GM18517 (cell line): ENCODE data around the gene SSRP1.
A peak's percentile ranks its signal among the peaks of the same experiment; 100 is the strongest.
"Not testable (repeated sequence)": the region's sequence is repeated elsewhere in the genome, so short reads cannot be mapped to it uniquely, and the experiment has no call there.

ENCODE experiments used
- ATAC-seq: cut with Tn5 transposase; IDR thresholded peaks from one replicate; pipeline ENCODE4 v1.9.1; 2021; ENCODE audit warnings: mild to moderate bottlenecking, moderate library complexity; ENCODE audit not compliant: unreplicated experiment

Gene SSRP1

DNA sequence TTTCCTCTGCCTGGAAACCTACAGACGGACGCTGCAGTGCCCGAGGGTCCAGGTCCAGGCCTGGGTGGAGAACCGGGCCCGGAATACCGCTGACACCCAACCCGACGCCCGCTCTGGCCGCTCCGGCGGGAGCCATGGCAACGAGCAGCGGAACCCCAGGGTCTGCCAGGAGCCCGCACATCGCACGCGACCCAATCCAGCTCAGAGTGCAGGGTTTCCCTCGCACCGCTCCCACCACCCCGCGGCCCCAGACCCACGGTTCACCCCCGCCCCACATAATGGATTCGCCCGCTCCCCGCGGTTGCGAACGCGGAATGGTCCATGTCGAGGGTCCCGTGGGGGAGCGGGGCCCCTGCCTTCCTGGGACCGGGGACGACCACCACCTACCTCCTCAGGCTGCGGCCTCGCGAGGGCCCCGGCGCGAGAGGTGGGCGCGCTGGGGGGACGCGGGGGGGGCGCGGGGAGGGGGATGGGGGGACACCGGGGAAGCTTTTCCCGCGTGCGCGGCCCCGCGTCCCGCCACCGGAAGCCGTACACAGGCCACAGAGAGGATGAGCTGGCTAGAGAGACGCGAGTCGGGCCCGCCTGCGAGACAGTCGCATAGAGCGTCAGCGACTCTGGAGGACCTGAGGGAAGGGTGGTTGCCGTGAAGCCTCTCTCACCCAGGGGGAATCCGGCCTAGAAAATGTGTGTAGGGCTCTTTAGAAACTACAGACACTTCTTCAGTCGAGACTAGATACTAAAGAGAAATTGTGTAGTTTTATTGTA is at the start of gene SSRP1:
TSS of gene SSRP1 (minus strand) at position 550 of the 768 bp plus-strand sequence. CDS start 771 bp downstream, outside the sequence.
- peak; percentile 96 for ATAC-seq

- no peak for ATAC-seq
These were observed 45.3 kb upstream of the SSRP1 start, which contains the start of gene PRG3 for GRCh38 chr11:57380975-57381374. PRG3 (minus strand) TSS chr11:57381150; CDS start chr11:57380708, 442 bp downstream.

- no peak for ATAC-seq
These were observed 44.0 kb upstream of the SSRP1 start for GRCh38 chr11:57379732-57380131.

- no peak for ATAC-seq
These were observed 42.5 kb upstream of the SSRP1 start for GRCh38 chr11:57378186-57378585.

GRCh38 chr11:57377107-57377506 is 41.4 kb upstream of the SSRP1 start:
- no peak for ATAC-seq

DNA sequence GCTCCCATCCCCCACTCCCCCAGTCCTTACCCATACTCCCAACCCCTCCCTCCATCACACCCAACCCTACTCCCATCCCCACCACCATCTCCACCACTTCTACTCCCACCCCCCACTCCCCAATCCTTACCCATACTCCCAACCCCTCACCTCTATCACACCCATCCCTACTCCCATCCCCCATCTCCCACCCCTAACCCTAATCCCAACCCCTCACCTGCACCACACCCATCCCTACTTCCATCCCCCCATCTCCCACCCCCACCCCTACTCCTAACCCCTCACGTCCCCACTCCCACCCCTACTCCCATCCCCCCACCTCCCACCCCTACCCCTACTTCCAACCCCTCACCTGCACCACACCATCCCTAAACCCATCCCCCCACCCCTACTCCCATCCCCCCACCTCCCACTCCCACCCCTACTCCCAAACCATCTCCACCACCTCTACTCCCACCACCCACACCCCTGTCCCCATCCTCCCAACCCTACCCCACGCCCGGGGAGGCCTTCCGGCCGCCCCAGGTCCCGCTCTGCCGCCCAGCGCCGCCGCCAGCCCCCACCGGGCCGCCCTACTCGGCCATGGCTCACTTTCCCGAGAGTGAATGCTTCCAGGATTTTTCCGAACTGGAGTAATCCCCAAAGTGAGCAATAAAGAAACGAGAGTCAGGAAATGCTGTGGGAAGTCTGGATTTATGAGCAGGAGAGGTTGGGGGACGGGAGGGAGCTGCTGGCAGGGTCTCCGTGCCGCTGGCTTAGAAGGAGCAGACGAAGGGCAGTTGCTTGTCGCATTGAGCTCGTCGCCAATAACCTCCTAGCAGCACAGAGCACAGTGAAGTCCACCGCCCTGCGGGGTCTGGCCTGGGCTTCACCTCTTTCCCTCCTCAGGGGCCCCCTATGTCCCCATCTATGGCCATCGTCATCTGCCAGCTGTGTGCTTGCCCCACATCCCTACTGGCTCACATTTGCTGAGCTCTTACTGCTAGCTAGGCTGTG is 40.7 kb upstream of the SSRP1 start:
- no peak for ATAC-seq

- no peak for ATAC-seq
These were observed 39.8 kb upstream of the SSRP1 start for GRCh38 chr11:57375490-57375889.

DNA sequence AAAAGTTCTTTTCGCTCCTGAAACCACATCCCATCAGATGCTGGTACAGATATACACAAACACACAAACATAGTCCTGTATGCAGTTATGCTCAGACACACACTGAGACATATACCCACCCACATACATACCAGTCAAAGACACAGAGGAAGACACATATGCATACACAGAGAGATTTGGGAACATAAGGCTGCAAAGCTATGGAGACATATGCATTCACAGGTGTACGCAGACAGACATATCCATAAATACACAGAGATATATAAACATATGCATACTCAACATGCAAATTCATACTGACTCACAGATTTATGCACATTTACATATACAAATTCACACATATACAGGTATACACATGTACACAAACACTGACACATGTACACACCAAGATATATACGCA is 39.3 kb upstream of the SSRP1 start:
- no peak for ATAC-seq

DNA sequence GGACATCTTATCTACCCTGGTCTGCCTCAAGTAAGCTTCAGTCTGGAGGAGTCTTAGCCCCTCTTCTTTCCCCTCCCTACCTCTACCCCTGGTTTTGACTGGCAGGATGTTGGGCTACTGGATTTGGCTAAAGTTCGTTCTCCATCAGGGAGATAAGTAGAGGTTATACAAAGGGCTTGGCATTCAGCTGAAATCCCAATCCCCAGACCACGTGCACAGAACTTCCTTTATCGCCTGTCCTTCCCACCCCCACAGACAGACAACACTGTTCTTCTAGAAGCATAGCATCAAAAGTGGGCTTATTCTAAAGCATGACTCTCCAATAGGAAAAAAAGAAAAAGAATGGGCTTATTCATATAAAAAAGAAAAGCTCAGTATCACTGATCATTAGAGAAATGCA is 37.5 kb upstream of the SSRP1 start:
- no peak for ATAC-seq

DNA sequence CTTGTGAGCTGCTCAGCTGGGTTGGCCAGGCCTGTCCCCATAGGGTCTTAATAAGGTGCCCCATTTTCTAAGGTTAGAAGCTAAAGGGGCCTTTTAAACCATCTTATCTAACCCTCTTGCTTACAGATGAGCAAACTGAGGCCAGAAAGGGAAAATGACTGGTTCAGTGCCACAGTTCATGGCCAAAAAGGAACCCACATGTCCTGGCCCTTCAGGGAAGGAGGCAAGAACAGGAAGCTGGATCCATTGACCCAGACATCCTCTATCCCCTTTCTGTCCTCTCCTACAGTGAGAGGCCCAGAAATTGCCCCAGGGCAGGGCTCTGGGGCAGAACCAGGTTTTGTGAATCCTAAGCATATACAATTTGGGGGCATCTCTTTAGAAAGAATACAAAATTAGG is 35.2 kb upstream of the SSRP1 start:
- no peak for ATAC-seq

- ATAC-seq = no peak
These were observed 34.6 kb upstream of the SSRP1 start for GRCh38 chr11:57370251-57370650.

- ATAC-seq = no peak
These were observed 33.1 kb upstream of the SSRP1 start for GRCh38 chr11:57368845-57369232.

GRCh38 chr11:57368106-57368844 is 32.6 kb upstream of the SSRP1 start:
- ATAC-seq = no peak

DNA sequence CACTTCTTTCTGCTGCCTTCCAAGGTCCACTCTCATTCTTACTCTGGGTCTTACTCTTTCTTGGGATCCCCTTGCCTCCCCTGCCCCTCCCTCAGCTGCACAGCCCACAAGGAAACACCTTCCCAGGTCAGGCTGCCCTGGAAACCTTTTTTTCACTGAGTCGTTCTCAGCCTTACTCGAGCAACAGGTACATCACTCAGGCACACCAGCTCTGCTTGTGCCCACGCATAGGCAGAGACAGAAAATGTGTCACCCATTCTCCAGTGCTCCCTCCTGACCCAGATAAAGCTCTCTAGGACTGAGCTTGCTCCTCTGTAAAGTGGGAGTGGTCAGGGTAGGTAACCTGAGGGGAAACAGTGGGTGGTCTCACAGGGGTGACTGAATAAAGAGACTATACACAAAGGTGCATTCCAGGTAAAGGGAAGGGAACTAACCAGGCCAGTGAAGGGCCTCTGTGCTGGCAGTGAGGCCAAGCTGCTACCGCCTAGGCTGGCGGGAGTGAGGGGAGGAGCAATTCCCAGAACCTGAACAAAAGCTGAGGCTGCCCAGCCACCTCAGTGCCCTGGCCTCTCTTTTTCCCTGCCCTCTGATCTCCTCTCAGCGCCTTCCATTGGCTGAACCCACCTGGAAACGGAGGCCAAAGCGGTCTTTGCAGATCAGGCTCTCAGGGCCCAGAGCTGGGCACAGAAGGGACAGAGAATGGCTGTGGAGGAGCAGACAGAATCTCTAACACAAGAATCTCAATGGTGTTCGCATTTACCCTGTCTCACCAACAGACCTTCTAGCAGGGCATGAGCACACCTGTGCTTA is 29.4 kb upstream of the SSRP1 start:
- ATAC-seq = no peak

DNA sequence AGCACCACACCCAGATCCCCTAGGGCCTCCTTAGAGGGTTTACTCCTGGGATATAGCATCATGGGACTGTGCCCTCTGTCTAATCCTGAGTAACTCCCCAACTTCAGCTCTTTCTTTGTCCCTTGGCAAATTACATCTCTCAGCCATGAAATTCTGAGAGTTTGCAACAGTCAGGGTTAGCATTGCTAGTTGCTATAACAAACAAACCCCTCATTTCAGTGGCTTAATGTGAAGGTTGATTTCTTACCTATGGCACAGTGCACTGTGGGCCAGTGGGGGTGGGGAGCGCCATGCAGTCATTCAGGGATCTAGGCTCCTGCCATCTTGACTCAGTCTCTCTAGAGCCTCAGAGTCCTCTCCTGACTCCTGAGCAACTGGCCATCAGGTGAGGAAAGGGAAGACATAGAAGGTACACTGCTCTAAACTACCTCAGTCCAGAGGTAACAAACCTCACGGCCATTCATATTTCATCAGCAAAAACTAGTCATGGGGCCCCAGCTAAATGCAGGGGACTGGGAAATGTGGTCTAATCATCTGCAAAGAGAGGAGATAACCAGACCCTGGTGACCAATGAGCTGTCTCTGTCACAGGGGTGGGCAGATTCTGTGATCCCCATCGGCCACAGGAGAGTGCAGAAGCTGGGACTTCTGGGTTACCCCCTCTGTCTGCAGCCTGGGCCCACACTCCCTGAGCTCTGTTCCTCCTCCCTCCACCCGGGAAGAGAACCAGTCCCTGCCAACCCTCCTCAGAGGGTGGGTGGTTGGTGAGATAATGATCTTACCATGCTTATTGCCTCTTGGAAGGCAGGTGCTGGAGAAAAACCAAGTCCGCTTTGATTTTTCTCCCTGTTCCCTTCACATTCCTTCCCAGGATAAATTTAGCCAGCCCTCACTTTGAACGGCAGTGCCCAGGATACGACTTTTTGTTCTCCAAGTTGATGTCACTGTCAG is 27.7 kb upstream of the SSRP1 start:
- no peak for ATAC-seq

DNA sequence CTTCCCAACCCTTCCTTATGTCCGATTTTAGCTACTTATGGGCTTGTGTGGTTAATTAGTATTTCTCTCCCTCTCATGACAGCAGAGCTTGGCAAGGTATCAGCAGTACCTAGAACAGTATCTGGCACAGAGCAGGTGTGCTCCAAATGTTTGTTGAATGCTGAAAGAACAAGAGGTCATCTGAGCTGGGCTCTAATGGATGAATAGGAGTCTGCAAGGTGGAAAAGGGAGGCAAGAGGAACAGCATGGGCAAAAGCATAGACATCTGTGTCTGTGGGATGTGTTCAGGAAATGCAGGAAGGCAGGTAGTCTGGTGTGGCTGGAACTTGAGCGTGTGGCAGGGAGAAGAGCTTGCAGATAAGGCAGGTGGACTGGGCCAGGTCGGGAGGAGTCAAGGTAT is 26.2 kb upstream of the SSRP1 start:
- ATAC-seq = no peak

GRCh38 chr11:57361420-57361819 is 25.7 kb upstream of the SSRP1 start:
- ATAC-seq = not testable (repeated sequence)

DNA sequence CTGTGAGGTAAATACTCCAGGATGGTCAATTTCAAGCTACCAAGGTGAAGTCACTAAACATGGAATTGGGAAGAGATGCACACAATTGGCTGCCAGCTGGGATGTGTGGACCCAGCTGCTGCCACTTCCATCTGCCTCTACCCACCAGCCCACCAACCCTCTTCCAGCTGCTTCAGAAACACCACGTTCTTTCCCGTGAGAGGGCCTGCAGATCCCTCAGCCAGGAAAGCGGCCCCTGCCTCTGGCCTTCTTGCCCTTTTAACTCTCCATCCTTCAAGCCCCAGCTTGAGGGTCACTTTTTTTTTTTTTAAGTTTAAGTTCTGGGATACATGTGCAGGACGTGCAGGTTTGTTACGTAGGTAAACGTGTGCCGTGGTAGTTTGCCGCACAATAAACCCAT is 25.3 kb upstream of the SSRP1 start:
- ATAC-seq = no peak
